ENCODE measurements around the gene ITGB5. TPM values are rescaled to one million over a fixed set of nuclear protein-coding genes. Genes with fewer than 3 reads are reported as not detected.
"Not testable (repeated sequence)": the region's sequence is repeated elsewhere in the genome, so short reads cannot be mapped to it uniquely, and the experiment has no call there.

ITGB5 gene
- total RNA-seq, 1 donor from 2014 or later: 57.7 TPM

- peak; percentile 63 for DNase-seq (ENCODE audit: low spot score)
These were observed 74.6 kb downstream of the ITGB5 start for GRCh38 chr3:124812291-124813265.

- no peak for DNase-seq (ENCODE audit: low spot score)
These were observed 75.7 kb downstream of the ITGB5 start for GRCh38 chr3:124811436-124811835.

GRCh38 chr3:124810970-124811369 lies 76.2 kb downstream of the ITGB5 start:
- no peak for DNase-seq (ENCODE audit: low spot score)

- DNase-seq (ENCODE audit: low spot score): no peak
These were observed 78.1 kb downstream of the ITGB5 start for GRCh38 chr3:124809039-124809438.

- no peak for DNase-seq (ENCODE audit: low spot score)
These were observed 81.5 kb downstream of the ITGB5 start for GRCh38 chr3:124805671-124806070.

GRCh38 chr3:124804875-124805274 lies 82.3 kb downstream of the ITGB5 start:
- DNase-seq (ENCODE audit: low spot score): no peak

- DNase-seq (ENCODE audit: low spot score): no peak
These were observed 84.5 kb downstream of the ITGB5 start for GRCh38 chr3:124802702-124803101.

- no peak for DNase-seq (ENCODE audit: low spot score)
These were observed 85.0 kb downstream of the ITGB5 start for GRCh38 chr3:124802061-124802698.

- peak; percentile 58 for DNase-seq (ENCODE audit: low spot score)
These were observed 86.5 kb downstream of the ITGB5 start for GRCh38 chr3:124800511-124801258.

GRCh38 chr3:124800076-124800475 lies 87.1 kb downstream of the ITGB5 start:
- no peak for DNase-seq (ENCODE audit: low spot score)

GRCh38 chr3:124799676-124800075 lies 87.5 kb downstream of the ITGB5 start:
- no peak for DNase-seq (ENCODE audit: low spot score)

- DNase-seq (ENCODE audit: low spot score): no peak
These were observed 89.7 kb downstream of the ITGB5 start for GRCh38 chr3:124797426-124797945.

- DNase-seq (ENCODE audit: low spot score): no peak
These were observed 90.7 kb downstream of the ITGB5 start for GRCh38 chr3:124796477-124796876.

- DNase-seq (ENCODE audit: low spot score): no peak
These were observed 94.0 kb downstream of the ITGB5 start for GRCh38 chr3:124793054-124793739.

- DNase-seq (ENCODE audit: low spot score): no peak
These were observed 94.7 kb downstream of the ITGB5 start for GRCh38 chr3:124792341-124793040.

- no peak for DNase-seq (ENCODE audit: low spot score)
These were observed 95.5 kb downstream of the ITGB5 start for GRCh38 chr3:124791639-124792151.

- DNase-seq (ENCODE audit: low spot score): no peak
These were observed 96.0 kb downstream of the ITGB5 start for GRCh38 chr3:124791142-124791541.

- DNase-seq (ENCODE audit: low spot score): not testable (repeated sequence)
These were observed 98.1 kb downstream of the ITGB5 start for GRCh38 chr3:124789103-124789502.

GRCh38 chr3:124788254-124788745 lies 98.9 kb downstream of the ITGB5 start:
- DNase-seq (ENCODE audit: low spot score): no peak

- DNase-seq (ENCODE audit: low spot score): no peak
These were observed 99.5 kb downstream of the ITGB5 start for GRCh38 chr3:124787476-124788195.

Data from ureter (tissue), 1 donor.